ENCODE measurements around the gene PCED1A. TPM values are rescaled to one million over a fixed set of nuclear protein-coding genes. Genes with fewer than 3 reads are reported as not detected.

The PCED1A gene
- total RNA-seq, 2 donors from 2014 or later: 40.2 to 46.5 TPM

GRCh38 chr20:2888224-2888955 lies 47.9 kb upstream of the PCED1A start:
- TF ChIP-seq CTCF (conservative IDR thresholded peaks at IDR 0.05): no peak
- no peak overlapping the region for H3K27ac ChIP-seq (ENCODE audit: low read depth, low read length)
- H3K27me3 ChIP-seq (ENCODE audit: control insufficient read depth, insufficient read depth, low read length, poor library complexity, severe bottlenecking): no peaks in the 10 kb centered on the region
- WGBS, 2 experiments (ENCODE audit: insufficient coverage in 1 of 2, insufficient read length in 1 of 2): 97 to 100% methylated on average over 1 to 3 of the region's 4 CpGs
- Mint-ChIP-seq H3K4me1 (peaks cover 1% of the 10 kb centered on the region), H3K9me3 (no peaks in the 10 kb centered on the region), H3K4me3 (no peak overlapping the region), H3K36me3 (ENCODE audit: low read depth) (peaks cover 13% of the 10 kb centered on the region), H3K27ac (no peak overlapping the region), H3K27me3 (ENCODE audit: insufficient read depth) (no peaks in the 10 kb centered on the region)
- H3K9me3 ChIP-seq (ENCODE audit: control insufficient read depth, low read length): no peaks in the 10 kb centered on the region
- no peaks in the 10 kb centered on the region for H3K4me1 ChIP-seq (ENCODE audit: control insufficient read depth, insufficient read depth, low read length)
- H3K9ac ChIP-seq (ENCODE audit: extremely low read depth, low read length, poor library complexity, severe bottlenecking): no peak overlapping the region
- H3K36me3 ChIP-seq (ENCODE audit: control insufficient read depth, insufficient read depth, low read length): no peaks in the 10 kb centered on the region
- no peak for DNase-seq
- H3K4me3 ChIP-seq (ENCODE audit: low read length): no peak overlapping the region

GRCh38 chr20:2887715-2888114 lies 47.3 kb upstream of the PCED1A start:
- H3K27me3 ChIP-seq (ENCODE audit: control insufficient read depth, insufficient read depth, low read length, poor library complexity, severe bottlenecking): no peaks in the 10 kb centered on the region
- peaks cover 13% of the 10 kb centered on the region for H3K36me3 Mint-ChIP-seq (ENCODE audit: low read depth)
- no peaks in the 10 kb centered on the region for H3K36me3 ChIP-seq (ENCODE audit: control insufficient read depth, insufficient read depth, low read length)
- no peak overlapping the region for H3K9ac ChIP-seq (ENCODE audit: extremely low read depth, low read length, poor library complexity, severe bottlenecking)
- DNase-seq: no peak
- H3K4me3 Mint-ChIP-seq: no peak overlapping the region
- whole genome bisulfite sequencing, 2 experiments (ENCODE audit: insufficient coverage in 1 of 2, insufficient read length in 1 of 2): 98 to 100% methylated on average over 3 of the region's 3 CpGs
- H3K27ac Mint-ChIP-seq: no peak overlapping the region
- TF ChIP-seq CTCF (conservative IDR thresholded peaks at IDR 0.05): no peak
- no peaks in the 10 kb centered on the region for H3K9me3 ChIP-seq (ENCODE audit: control insufficient read depth, low read length)
- H3K27me3 Mint-ChIP-seq (ENCODE audit: insufficient read depth): no peaks in the 10 kb centered on the region
- H3K4me1 Mint-ChIP-seq: peaks cover 1% of the 10 kb centered on the region
- H3K4me1 ChIP-seq (ENCODE audit: control insufficient read depth, insufficient read depth, low read length): no peaks in the 10 kb centered on the region
- H3K4me3 ChIP-seq (ENCODE audit: low read length): no peak overlapping the region
- H3K9me3 Mint-ChIP-seq: no peaks in the 10 kb centered on the region
- H3K27ac ChIP-seq (ENCODE audit: low read depth, low read length): no peak overlapping the region

- H3K36me3 Mint-ChIP-seq (ENCODE audit: low read depth): peaks cover 17% of the 10 kb centered on the region
- TF ChIP-seq CTCF (conservative IDR thresholded peaks at IDR 0.05): no peak
- H3K9me3 Mint-ChIP-seq: no peaks in the 10 kb centered on the region
- Histone ChIP-seq H3K9ac (ENCODE audit: extremely low read depth, low read length, poor library complexity, severe bottlenecking) (no peak overlapping the region), H3K36me3 (ENCODE audit: control insufficient read depth, insufficient read depth, low read length) (no peaks in the 10 kb centered on the region), H3K27me3 (ENCODE audit: control insufficient read depth, insufficient read depth, low read length, poor library complexity, severe bottlenecking) (no peaks in the 10 kb centered on the region), H3K9me3 (ENCODE audit: control insufficient read depth, low read length) (no peaks in the 10 kb centered on the region), H3K4me3 (ENCODE audit: low read length) (no peak overlapping the region), H3K4me1 (ENCODE audit: control insufficient read depth, insufficient read depth, low read length) (no peaks in the 10 kb centered on the region), H3K27ac (ENCODE audit: low read depth, low read length) (no peak overlapping the region)
- peaks cover 7% of the 10 kb centered on the region for H3K4me1 Mint-ChIP-seq
- no peaks in the 10 kb centered on the region for H3K27me3 Mint-ChIP-seq (ENCODE audit: insufficient read depth)
- DNase-seq: no peak
- no peak overlapping the region for H3K27ac Mint-ChIP-seq
- no peak overlapping the region for H3K4me3 Mint-ChIP-seq
- 90% methylated on average over 3 of the region's 3 CpGs; no CpG with 5 or more reads in 1 of the 2 experiments for WGBS, 2 experiments (ENCODE audit: insufficient coverage in 1 of 2, insufficient read length in 1 of 2)
These were observed 43.5 kb upstream of the PCED1A start for GRCh38 chr20:2883726-2884637.

Measured in endodermal cell (in vitro differentiated cells).